LNCaP clone FGC (cell line): ENCODE results near the gene PTMS.

ENCODE experiments used
- DNase-seq: peaks from one replicate; pipeline ENCODE4 v3.0.0-alpha.2; 2011; ENCODE audit warnings: low read depth
- H3K4me3 ChIP-seq: 2 replicates; pipeline ENCODE4 v1.5.1; 2011; ENCODE audit warnings: mild to moderate bottlenecking, low read depth, low read length, control low read depth
- CTCF ChIP-seq: IDR thresholded peaks from 2 replicates; pipeline ENCODE4 v1.5.1; 2012; ENCODE audit warnings: mild to moderate bottlenecking; ENCODE audit not compliant: control insufficient read depth, insufficient read depth; ENCODE audit errors: extremely low read depth

Gene PTMS

GRCh38 chr12:6763380-6763779, 2.8 kb upstream of the PTMS start:
- TF ChIP-seq CTCF = no peak
- no peak for DNase-seq
- H3K4me3 ChIP-seq = no peak overlapping the region; the same call in 1 of the 2 replicates

DNA sequence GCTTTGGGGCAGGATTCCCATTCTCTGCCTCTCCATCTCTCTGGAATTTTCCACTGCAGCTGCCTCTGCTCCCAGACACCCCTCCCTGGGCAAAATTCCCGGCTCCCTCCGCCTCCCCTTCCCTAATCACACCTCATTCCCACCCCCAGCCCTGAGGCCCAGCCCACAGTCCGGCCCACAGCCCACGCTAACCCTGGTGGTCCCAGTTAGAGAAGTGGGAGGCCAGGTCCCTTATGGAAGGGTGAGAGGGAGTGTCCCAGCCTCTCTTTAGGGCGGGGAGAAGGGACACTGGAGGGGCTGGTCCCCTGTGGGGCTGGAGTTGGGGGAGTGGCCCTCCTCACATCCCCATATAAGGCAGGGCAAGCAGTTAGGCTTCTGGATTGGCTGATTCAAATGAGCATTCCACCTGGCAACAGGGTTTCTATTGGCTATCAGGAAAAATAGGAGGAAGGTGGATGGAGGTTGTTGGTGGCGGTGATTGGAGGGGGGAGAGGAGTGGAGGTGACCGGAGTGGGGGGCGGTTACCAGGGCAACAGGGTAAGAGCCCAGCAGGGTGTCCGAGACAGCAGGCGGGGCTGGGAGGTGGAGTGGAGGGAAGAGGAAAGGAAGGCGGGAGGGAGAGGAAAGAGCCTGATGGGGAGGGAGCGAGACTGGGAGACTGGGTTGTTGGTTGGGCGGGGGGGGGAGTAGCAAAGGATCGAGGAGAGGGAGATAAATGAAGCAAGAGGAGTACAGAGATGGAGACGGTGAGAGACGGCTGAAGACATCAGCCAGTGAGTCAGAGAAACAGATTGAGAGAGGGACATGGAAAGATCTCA, 1.9 kb upstream of the PTMS start:
- H3K4me3 ChIP-seq = peak overlapping the region; percentile 32
- no peak for TF ChIP-seq CTCF
- DNase-seq = peak; percentile 99

GRCh38 chr12:6765048-6765633, 1.0 kb upstream of the PTMS start:
- no peak for DNase-seq

DNA sequence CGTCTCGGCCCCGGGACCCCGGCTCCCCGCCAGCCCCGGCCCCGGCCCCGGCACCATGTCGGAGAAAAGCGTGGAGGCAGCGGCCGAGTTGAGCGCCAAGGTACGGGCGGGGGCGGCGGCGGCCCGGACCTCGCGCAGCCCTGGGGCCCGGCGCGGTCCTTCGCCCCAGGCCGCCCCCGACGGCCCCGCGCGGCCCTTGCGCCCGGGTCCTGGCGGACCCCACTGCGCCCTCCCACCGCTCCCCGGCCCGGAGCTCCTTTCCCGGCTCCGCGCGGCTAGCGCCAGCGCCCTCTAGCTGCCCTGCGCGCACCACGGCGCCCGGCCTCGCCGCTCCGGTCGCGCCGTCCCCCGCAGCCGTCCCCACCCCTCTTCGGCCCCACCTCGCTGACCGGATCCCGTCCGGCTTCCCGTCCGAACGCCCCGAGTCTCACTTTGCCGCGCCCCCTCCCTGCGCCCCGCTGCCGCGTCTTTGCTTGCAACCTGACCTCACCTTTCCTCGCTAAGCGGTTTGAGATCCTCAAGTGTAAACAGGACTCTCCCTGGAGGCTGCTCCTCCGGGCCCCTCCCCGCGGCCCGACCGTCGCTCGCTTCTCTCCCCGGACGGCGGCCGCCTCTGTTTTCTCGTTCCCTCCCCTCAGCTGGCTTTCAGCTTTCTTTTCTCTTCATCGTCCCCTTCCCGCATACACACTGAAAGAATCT, 637 bp downstream of the PTMS start:
- H3K4me3 ChIP-seq = peak overlapping the region; percentile 81
- TF ChIP-seq CTCF = peak; percentile 94
- DNase-seq = no peak

More at GRCh38 chr12:6765048-6765633, 1.0 kb upstream of the PTMS start:
- no peak for TF ChIP-seq CTCF
- peak overlapping the region; percentile 81 for H3K4me3 ChIP-seq

DNA sequence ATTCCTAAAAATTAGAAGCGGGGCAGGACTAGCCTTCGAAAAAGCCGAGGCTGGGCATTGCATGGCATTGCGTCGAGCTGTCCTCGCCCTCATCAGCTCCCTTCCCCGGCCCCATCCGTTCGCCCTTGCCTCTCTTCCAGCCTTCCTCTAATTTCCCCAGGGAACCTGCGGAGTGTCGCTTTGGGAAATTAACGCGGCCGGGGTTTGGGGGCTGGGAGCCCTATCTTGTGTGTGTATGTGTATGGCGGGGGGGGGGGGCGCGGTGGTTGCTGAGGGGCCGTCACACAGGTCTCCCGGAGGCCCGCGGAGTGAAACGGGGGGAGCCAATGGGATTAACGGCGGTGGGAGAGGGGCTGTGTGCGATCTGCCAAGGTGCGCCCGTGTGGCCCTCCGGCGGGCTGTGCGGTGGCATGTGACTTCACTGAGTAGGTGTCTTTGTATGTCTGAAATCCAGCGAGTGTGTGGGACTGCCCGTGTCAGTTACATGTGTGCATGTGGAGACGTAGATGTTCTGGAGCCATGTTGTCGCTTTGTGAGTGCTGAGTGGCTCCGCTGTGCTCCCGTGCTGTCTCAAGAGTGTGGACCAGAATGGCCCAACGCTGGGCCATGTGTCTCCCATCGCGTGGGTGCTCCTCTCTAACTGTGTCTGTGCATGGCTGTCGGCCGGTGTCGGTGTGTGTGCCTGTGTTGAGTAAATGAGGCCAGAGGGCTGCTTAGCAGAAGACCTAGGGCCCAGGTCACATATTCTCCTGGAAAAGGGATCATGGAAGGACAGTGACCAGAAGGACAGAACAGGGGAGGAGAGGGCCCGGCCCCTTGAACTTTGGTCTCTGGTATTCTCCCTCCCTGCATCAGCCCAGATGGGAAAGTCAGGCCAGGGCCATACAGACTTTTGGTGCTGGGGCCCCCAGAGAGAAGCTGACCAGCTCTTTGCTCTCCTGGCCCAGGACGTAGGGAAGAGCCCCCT, 1.5 kb downstream of the PTMS start:
- H3K4me3 ChIP-seq = peak overlapping the region; percentile 81
- no peak for DNase-seq
- no peak for TF ChIP-seq CTCF

DNA sequence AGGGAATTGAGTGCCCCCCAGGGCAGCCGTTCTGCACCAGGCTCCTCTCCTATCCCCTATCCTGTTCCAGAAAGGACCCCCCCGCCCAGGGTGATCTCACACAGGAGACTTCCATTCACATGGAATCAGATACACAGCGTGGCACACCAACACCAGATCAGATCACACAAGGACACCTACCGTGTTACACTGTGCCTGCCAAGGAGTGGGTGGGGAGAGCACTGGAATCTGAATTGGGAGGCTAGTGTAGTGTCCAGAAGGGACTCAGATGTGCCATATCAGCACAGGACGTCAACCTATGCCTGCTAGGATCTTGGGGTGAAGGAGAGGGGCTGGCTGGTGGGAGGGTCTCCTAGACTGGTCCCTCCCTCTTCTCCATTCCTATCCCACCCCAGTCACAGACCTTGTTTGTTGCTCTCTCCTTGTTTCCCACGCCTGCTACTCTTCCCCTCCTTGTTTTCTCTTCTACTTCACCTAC, 2.3 kb downstream of the PTMS start:
- H3K4me3 ChIP-seq = peak overlapping the region; percentile 81
- TF ChIP-seq CTCF = no peak

More for the DNA sequence above, 2.3 kb downstream of the PTMS start:
- no peak for DNase-seq
